ENCODE data around the gene TUG1. TPM values are rescaled to one million over a fixed set of nuclear protein-coding genes. Genes with fewer than 3 reads are reported as not detected.

Gene TUG1
- total and polyA plus RNA-seq, 10 of the 15 experiments (the other 5 are each of a cell fraction or from before 2014, with no cell fraction given) = 19.3 to 116 (median 54.9) TPM

- H3K4me1 ChIP-seq (ENCODE audit: control insufficient read depth, insufficient read depth, low read length) = no peaks in the 10 kb centered on the region
- ATAC-seq (no peak), FAIRE-seq (no peak), DNase-seq (ENCODE audit: low read depth, low spot score) (no peak)
- no peaks in the 10 kb centered on the region for H3K9me3 ChIP-seq (replicated peaks; ENCODE audit: control insufficient read depth, insufficient read depth, low read length)
- no TSS peak for BruUV-seq (replicated peaks)
- intact Hi-C loops (cut with micrococcal nuclease; ENCODE audit: unreplicated experiment) = loop anchor here (10.0 kb wide), 1 partner anchor 294 kb away; no protein-coding TSS in a partner anchor
- CTCF ChIA-PET = interaction anchor here (0.8 to 1.3 kb wide), 2 partner anchors 9 to 184 kb away, joined by 3 to 5 read pairs; no protein-coding TSS in a partner anchor
- no peak overlapping the region for H3K27ac ChIP-seq (ENCODE audit: control insufficient read depth, insufficient read depth)
- peaks cover 21 to 33% of the 10 kb centered on the region in 2 experiments; a peak in 3 of 4 replicates for H3K36me3 ChIP-seq (ENCODE audit: control insufficient read depth in 2 of 2, insufficient read depth in 2 of 2, low read length in 1 of 2)
- H3K4me2 ChIP-seq (ENCODE audit: control insufficient read depth, insufficient read depth) = no peak overlapping the region
- no peaks in the 10 kb centered on the region for H3K79me2 ChIP-seq (ENCODE audit: control insufficient read depth, insufficient read depth, low read length)
- no peak overlapping the region for H3K4me3 ChIP-seq
- SMC1A ChIA-PET (ENCODE audit: uncharacterized antibody, unreplicated experiment) = no interaction called here
- no peaks in the 10 kb centered on the region for H4K20me1 ChIP-seq (ENCODE audit: control insufficient read depth, insufficient read depth)
- no peaks in the 10 kb centered on the region for H3K27me3 ChIP-seq (replicated peaks in 1 of 2; ENCODE audit: control insufficient read depth in 2 of 2, insufficient read depth in 2 of 2, low read length in 1 of 2)
- POLR2A ChIA-PET = no interaction called here
- H3K9ac ChIP-seq (ENCODE audit: control insufficient read depth, insufficient read depth, low read length) = no peak overlapping the region
- in situ Hi-C loops (cut with MboI) = no loop called here
- RAD21 ChIA-PET (ENCODE audit: unreplicated experiment) = no interaction called here
- 73% methylated on average over 4 of the region's 7 CpGs for WGBS (ENCODE audit: insufficient coverage, insufficient replicate concordance, low lambda C conversion rate, missing lambda C conversion rate)
- H2AFZ ChIP-seq (ENCODE audit: control insufficient read depth, low read depth, low read length) = no peak overlapping the region
- TF ChIP-seq JUNB (IDR thresholded peaks at IDR 0.05) (no peak), ZZZ3 (IDR thresholded peaks at IDR 0.05; ENCODE audit: control insufficient read depth, insufficient read length, low read depth) (no peak), NBN (IDR thresholded peaks at IDR 0.05) (no peak), REST (IDR thresholded peaks at IDR 0.05; ENCODE audit: low read depth, low read length) (no peak), BACH1 (IDR thresholded peaks at IDR 0.05; ENCODE audit: borderline replicate concordance) (no peak), IRF3 (IDR thresholded peaks at IDR 0.05) (no peak), KAT2A (conservative IDR thresholded peaks at IDR 0.05; ENCODE audit: control insufficient read depth, low read depth, low read length) (no peak), ASH2L (IDR thresholded peaks at IDR 0.05; ENCODE audit: borderline replicate concordance, low read depth) (no peak), FOS (IDR thresholded peaks at IDR 0.05; ENCODE audit: borderline replicate concordance, extremely low read depth, insufficient read length) (no peak), RELB (IDR thresholded peaks at IDR 0.05; ENCODE audit: low read depth) (no peak), MYB (IDR thresholded peaks at IDR 0.05; ENCODE audit: borderline replicate concordance, low read depth, low read length) (no peak), ZNF274 (IDR thresholded peaks at IDR 0.05; ENCODE audit: insufficient read depth, insufficient read length) (no peak), NRF1 (conservative IDR thresholded peaks at IDR 0.05; ENCODE audit: low read depth, low read length) (no peak)
- TF ChIP-seq, protein P1, sequence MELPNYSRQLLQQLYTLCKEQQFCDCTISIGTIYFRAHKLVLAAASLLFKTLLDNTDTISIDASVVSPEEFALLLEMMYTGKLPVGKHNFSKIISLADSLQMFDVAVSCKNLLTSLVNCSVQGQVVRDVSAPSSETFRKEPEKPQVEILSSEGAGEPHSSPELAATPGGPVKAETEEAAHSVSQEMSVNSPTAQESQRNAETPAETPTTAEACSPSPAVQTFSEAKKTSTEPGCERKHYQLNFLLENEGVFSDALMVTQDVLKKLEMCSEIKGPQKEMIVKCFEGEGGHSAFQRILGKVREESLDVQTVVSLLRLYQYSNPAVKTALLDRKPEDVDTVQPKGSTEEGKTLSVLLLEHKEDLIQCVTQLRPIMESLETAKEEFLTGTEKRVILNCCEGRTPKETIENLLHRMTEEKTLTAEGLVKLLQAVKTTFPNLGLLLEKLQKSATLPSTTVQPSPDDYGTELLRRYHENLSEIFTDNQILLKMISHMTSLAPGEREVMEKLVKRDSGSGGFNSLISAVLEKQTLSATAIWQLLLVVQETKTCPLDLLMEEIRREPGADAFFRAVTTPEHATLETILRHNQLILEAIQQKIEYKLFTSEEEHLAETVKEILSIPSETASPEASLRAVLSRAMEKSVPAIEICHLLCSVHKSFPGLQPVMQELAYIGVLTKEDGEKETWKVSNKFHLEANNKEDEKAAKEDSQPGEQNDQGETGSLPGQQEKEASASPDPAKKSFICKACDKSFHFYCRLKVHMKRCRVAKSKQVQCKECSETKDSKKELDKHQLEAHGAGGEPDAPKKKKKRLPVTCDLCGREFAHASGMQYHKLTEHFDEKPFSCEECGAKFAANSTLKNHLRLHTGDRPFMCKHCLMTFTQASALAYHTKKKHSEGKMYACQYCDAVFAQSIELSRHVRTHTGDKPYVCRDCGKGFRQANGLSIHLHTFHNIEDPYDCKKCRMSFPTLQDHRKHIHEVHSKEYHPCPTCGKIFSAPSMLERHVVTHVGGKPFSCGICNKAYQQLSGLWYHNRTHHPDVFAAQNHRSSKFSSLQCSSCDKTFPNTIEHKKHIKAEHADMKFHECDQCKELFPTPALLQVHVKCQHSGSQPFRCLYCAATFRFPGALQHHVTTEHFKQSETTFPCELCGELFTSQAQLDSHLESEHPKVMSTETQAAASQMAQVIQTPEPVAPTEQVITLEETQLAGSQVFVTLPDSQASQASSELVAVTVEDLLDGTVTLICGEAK (IDR thresholded peaks at IDR 0.05; ENCODE audit: borderline replicate concordance) = no peak
Measured at GRCh38 chr22:30940685-30941362, 28.2 kb upstream of the TUG1 start.
